ENCODE measurements around the gene PRPF6.

Gene PRPF6

DNA sequence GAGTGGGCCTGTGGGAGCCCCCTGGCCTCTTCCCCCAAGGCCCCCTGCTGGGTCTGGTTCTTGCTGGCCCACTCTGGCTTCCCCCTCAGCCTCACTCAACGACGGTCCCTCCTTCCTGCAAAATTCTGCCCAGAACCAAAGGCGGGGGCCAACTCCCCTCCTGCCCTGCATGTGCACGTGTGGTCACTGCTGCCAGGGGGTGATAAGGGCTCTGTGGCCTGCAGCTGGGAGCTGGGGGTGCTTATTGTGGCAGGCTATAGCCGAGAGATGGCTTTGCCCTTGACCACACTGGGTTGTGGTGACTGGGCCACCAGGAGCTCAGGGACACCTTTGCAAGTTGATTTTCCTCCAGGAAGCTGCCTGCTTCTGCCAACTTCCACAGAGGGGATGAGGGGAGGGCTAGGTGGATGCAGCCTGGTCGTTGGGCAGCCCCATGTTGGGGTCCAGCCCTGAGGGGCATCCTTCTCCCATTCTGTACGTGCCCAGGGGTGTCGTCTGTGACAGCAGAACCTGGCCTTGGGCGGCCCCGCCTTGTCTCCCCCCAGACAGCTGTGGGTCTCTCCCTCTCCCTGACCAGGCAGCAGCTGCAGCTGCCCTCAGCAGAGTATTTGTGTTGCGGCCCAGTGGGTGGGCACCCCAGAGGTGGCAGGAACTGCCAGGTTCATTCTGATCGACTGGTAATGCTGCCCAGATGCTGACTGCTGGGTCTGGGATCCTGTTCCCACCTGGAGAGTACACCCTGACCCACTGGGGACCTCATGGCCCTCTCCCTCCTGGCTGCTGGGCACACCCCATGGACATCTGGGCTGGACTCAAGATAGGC, 87.7 kb downstream of the PRPF6 start:
- no peak for DNase-seq

- DNase-seq: no peak
Measured at GRCh38 chr20:64069209-64069613, 88.3 kb downstream of the PRPF6 start.

DNA sequence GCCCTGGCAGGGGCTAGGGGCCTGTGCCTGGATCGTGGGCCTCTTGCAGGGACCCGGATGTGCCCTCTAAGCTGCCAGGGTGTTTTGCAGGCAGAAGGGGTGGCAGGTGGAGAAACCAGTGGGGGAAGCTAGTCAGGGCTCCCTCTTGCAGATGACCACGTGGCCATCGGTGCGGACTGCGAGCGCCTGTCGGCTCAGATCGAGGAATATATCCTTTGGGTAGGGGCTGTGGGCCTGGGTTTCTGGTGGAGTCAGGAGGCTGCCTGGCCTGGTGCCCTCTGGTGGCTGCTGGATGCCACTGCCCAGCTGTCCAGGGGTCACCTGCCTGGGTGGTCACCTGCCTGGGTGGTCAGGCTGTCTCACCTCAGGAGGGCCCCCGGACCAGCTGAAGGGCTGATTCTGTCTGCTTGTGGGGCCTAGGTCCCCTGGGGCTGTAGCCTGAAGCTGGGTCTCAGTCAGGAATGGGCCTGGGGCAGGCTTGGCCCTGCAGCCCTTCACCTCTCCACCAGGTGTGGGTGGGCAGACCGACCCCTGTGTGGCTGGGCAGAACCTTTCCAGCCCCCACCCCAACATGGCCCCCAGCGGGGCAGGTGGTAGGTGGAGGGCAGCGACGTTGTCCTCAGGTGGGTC, 88.8 kb downstream of the PRPF6 start:
- no peak for DNase-seq

- DNase-seq: no peak
Measured at GRCh38 chr20:64070244-64070993, 89.5 kb downstream of the PRPF6 start.

GRCh38 chr20:64071341-64072332, 90.7 kb downstream of the PRPF6 start:
- DNase-seq: no peak

DNA sequence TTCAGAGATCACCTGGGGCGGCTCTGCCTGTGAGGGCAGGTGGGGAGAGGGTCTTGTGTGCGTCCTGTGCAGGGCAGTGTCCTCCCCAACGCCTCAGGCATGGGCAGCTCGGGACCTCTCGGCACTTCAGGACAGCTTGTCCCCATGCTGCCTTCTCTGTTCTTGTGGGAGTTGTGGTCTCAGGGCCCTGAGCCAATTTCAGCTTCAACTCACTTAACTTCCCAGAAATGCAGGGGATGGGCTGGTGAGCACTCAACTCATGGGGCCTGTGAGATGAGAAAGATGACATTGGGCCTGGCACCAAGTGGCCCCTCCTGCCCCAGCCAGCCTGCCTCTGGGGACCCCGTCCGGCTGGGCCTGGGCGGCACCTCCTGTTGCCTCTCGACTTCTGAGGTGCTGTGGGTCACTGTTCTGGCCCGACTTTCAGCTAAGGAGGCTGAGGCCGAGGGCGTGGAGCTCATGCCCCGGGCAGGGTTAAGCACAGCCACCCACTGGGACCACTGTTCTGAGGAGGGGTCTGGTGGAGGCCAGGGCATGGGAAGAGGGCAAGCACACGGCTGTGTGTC, 91.6 kb downstream of the PRPF6 start:
- DNase-seq: no peak

- DNase-seq: no peak
Measured at GRCh38 chr20:64073476-64074183, 92.7 kb downstream of the PRPF6 start.

DNA sequence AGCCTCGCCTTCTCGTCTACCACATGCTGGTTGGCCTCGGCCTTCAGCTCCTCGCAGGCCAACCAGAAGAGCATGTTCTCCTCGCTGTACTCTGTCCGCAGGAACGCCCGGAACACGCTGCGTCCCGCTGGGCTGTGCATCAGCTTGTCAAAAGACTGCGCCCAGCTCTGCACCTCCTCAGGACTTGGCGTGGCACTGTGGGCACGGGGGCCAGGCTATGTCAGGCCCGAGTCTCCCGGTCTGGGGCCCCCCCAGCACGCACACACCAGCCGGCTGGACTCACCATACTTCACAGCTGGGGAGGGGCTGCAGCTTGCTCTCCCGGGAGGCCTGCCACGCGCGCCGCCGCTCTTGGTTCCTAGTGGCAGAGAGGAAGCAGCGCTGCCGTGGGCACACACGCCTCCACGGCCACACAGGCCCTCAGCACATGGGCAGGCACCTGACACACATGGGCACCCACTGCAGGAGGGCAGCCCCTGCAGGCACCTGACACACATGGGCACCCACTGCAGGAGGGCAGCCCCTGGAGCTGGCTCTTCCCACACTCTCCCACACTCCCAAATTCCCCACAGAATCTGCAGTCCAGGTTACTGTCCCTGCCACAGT, 93.4 kb downstream of the PRPF6 start:
- DNase-seq: no peak

DNA sequence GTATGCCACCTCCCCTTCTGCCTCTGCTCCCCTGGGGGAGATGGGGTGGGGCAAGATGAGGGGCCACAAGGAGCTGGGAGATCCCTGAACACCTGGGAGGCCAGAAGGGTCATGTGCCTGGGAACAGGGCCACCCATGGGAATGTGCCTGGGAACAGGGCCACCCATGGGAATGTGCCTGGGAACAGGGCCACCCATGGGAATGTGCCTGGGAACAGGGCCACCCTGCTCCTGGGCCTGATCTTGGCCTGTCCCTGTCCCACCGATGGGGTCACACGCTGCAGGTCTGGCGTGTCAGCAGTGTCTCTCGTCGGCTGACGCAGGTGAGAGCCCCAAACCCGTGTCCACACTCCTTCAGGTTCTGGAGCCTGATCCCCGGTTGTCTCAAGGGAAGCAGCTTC, 94.0 kb downstream of the PRPF6 start:
- DNase-seq: no peak

GRCh38 chr20:64075556-64075955, 94.6 kb downstream of the PRPF6 start:
- DNase-seq: no peak

- no peak for DNase-seq
Measured at GRCh38 chr20:64076061-64076997, 95.4 kb downstream of the PRPF6 start.

- no peak for DNase-seq
Measured at GRCh38 chr20:64077094-64077493, 96.2 kb downstream of the PRPF6 start.

- DNase-seq: no peak
Measured at GRCh38 chr20:64077541-64077875, 96.6 kb downstream of the PRPF6 start.

- DNase-seq: no peak
Measured at GRCh38 chr20:64077876-64078551, 97.1 kb downstream of the PRPF6 start.

- DNase-seq: no peak
Measured at GRCh38 chr20:64078934-64079272, 98.0 kb downstream of the PRPF6 start.

- peak; percentile 10 for DNase-seq
Measured at GRCh38 chr20:64079273-64080012, 98.5 kb downstream of the PRPF6 start, which contains the start of gene RGS19. TSS of gene RGS19 (minus strand) at chr20:64079518. CDS start at chr20:64076886, 2,632 bp downstream.

GRCh38 chr20:64080013-64080812, 99.3 kb downstream of the PRPF6 start, which contains the start of gene OPRL1:
TSS of gene OPRL1 (plus strand) at chr20:64080082. CDS start at chr20:64092721, 12,639 bp downstream.
- no peak for DNase-seq

All from NCI-H748 treated with DMSO at 0.1 percent for 48 hours (cell line).